ENCODE data around the gene ERG28.
A peak's percentile ranks its signal among the peaks of the same experiment; 100 is the strongest.

The ERG28 gene

GRCh38 chr14:75660630-75661498 is at the start of gene ERG28, which contains the start of gene TTLL5:
ERG28 (minus strand) TSS chr14:75660876; CDS start chr14:75657502, 3,374 bp downstream.
TTLL5 (plus strand) TSS chr14:75661246; CDS start chr14:75663150, 1,904 bp downstream.
- Histone ChIP-seq H3K9me3 (ENCODE audit: control insufficient read depth in 5 of 5, low read length in 5 of 5) (no peaks in the 10 kb centered on the region), H3K36me3 (ENCODE audit: control insufficient read depth in 5 of 5, insufficient read depth in 5 of 5, low read length in 5 of 5) (peaks cover 5 to 10% (median 6%) of the 10 kb centered on the region in 5 donors), H3K9ac (ENCODE audit: low read length in 5 of 5) (peak within 1 kb of the TSS; percentile 79 to 88 (median 85)), H3K4me3 (ENCODE audit: low read depth in 1 of 5, low read length in 5 of 5) (peak within 1 kb of the TSS; percentile 89 to 97 (median 92)), H3K4me1 (ENCODE audit: control insufficient read depth in 5 of 5, insufficient read depth in 5 of 5, low read length in 5 of 5) (peaks cover 0 to 20% (median 18%) of the 10 kb centered on the region in 5 donors), H3K27me3 (ENCODE audit: control insufficient read depth in 5 of 5, insufficient read depth in 4 of 5, low read length in 5 of 5) (no peaks in the 10 kb centered on the region), H3K27ac (ENCODE audit: low read depth, low read length) (peak within 1 kb of the TSS; percentile 79)

GRCh38 chr14:75709207-75709812 is 48.6 kb upstream of the ERG28 start:
- H3K27me3 ChIP-seq (ENCODE audit: control insufficient read depth in 5 of 5, insufficient read depth in 4 of 5, low read length in 5 of 5), result no peaks in the 10 kb centered on the region
- peaks cover 0 to 10% (median 4%) of the 10 kb centered on the region in 5 donors for H3K36me3 ChIP-seq (ENCODE audit: control insufficient read depth in 5 of 5, insufficient read depth in 5 of 5, low read length in 5 of 5)
- H3K4me3 ChIP-seq (ENCODE audit: low read depth in 1 of 5, low read length in 5 of 5), result no peak overlapping the region
- peaks cover 0 to 11% (median 8%) of the 10 kb centered on the region in 5 donors for H3K4me1 ChIP-seq (ENCODE audit: control insufficient read depth in 5 of 5, insufficient read depth in 5 of 5, low read length in 5 of 5)
- no peak overlapping the region for H3K9ac ChIP-seq (ENCODE audit: low read length in 5 of 5)
- H3K9me3 ChIP-seq (ENCODE audit: control insufficient read depth in 5 of 5, low read length in 5 of 5), result no peaks in the 10 kb centered on the region
- H3K27ac ChIP-seq (ENCODE audit: low read depth, low read length), result no peak overlapping the region

- H3K4me1 ChIP-seq (ENCODE audit: control insufficient read depth in 5 of 5, insufficient read depth in 5 of 5, low read length in 5 of 5), result peaks cover 0 to 15% (median 9%) of the 10 kb centered on the region in 5 donors
- no peaks in the 10 kb centered on the region for H3K27me3 ChIP-seq (ENCODE audit: control insufficient read depth in 5 of 5, insufficient read depth in 4 of 5, low read length in 5 of 5)
- no peak overlapping the region for H3K9ac ChIP-seq (ENCODE audit: low read length in 5 of 5)
- H3K9me3 ChIP-seq (ENCODE audit: control insufficient read depth in 5 of 5, low read length in 5 of 5), result no peaks in the 10 kb centered on the region
- H3K36me3 ChIP-seq (ENCODE audit: control insufficient read depth in 5 of 5, insufficient read depth in 5 of 5, low read length in 5 of 5), result peaks cover 6 to 21% (median 9%) of the 10 kb centered on the region in 5 donors
- no peak overlapping the region for H3K4me3 ChIP-seq (ENCODE audit: low read depth in 1 of 5, low read length in 5 of 5)
- H3K27ac ChIP-seq (ENCODE audit: low read depth, low read length), result no peak overlapping the region
These were observed 44.3 kb upstream of the ERG28 start for GRCh38 chr14:75705014-75705413.

GRCh38 chr14:75703467-75703866 is 42.8 kb upstream of the ERG28 start:
- H3K9ac ChIP-seq (ENCODE audit: low read length in 5 of 5), result no peak overlapping the region
- H3K27ac ChIP-seq (ENCODE audit: low read depth, low read length), result no peak overlapping the region
- no peak overlapping the region for H3K4me3 ChIP-seq (ENCODE audit: low read depth in 1 of 5, low read length in 5 of 5)
- no peaks in the 10 kb centered on the region for H3K27me3 ChIP-seq (ENCODE audit: control insufficient read depth in 5 of 5, insufficient read depth in 4 of 5, low read length in 5 of 5)
- H3K36me3 ChIP-seq (ENCODE audit: control insufficient read depth in 5 of 5, insufficient read depth in 5 of 5, low read length in 5 of 5), result peaks cover 13 to 31% (median 15%) of the 10 kb centered on the region in 5 donors
- H3K4me1 ChIP-seq (ENCODE audit: control insufficient read depth in 5 of 5, insufficient read depth in 5 of 5, low read length in 5 of 5), result peaks cover 0 to 15% (median 9%) of the 10 kb centered on the region in 5 donors
- H3K9me3 ChIP-seq (ENCODE audit: control insufficient read depth in 5 of 5, low read length in 5 of 5), result no peaks in the 10 kb centered on the region

- H3K9me3 ChIP-seq (ENCODE audit: control insufficient read depth in 5 of 5, low read length in 5 of 5), result no peaks in the 10 kb centered on the region
- no peak overlapping the region for H3K4me3 ChIP-seq (ENCODE audit: low read depth in 1 of 5, low read length in 5 of 5)
- H3K36me3 ChIP-seq (ENCODE audit: control insufficient read depth in 5 of 5, insufficient read depth in 5 of 5, low read length in 5 of 5), result peaks cover 11 to 27% (median 16%) of the 10 kb centered on the region in 5 donors
- H3K27ac ChIP-seq (ENCODE audit: low read depth, low read length), result no peak overlapping the region
- peak overlapping the region in 1 of 5 donors; percentile 13 for H3K9ac ChIP-seq (ENCODE audit: low read length in 5 of 5)
- H3K27me3 ChIP-seq (ENCODE audit: control insufficient read depth in 5 of 5, insufficient read depth in 4 of 5, low read length in 5 of 5), result no peaks in the 10 kb centered on the region
- H3K4me1 ChIP-seq (ENCODE audit: control insufficient read depth in 5 of 5, insufficient read depth in 5 of 5, low read length in 5 of 5), result peaks cover 0 to 15% (median 9%) of the 10 kb centered on the region in 5 donors
These were observed 42.1 kb upstream of the ERG28 start for GRCh38 chr14:75702616-75703261.

GRCh38 chr14:75702122-75702521 is 41.4 kb upstream of the ERG28 start:
- Histone ChIP-seq H3K9ac (ENCODE audit: low read length in 5 of 5) (no peak overlapping the region), H3K36me3 (ENCODE audit: control insufficient read depth in 5 of 5, insufficient read depth in 5 of 5, low read length in 5 of 5) (peaks cover 8 to 25% (median 15%) of the 10 kb centered on the region in 5 donors), H3K27me3 (ENCODE audit: control insufficient read depth in 5 of 5, insufficient read depth in 4 of 5, low read length in 5 of 5) (no peaks in the 10 kb centered on the region), H3K4me3 (ENCODE audit: low read depth in 1 of 5, low read length in 5 of 5) (no peak overlapping the region), H3K27ac (ENCODE audit: low read depth, low read length) (peak overlapping the region; percentile 32), H3K4me1 (ENCODE audit: control insufficient read depth in 5 of 5, insufficient read depth in 5 of 5, low read length in 5 of 5) (peaks cover 0 to 15% (median 9%) of the 10 kb centered on the region in 5 donors), H3K9me3 (ENCODE audit: control insufficient read depth in 5 of 5, low read length in 5 of 5) (no peaks in the 10 kb centered on the region)

- no peaks in the 10 kb centered on the region for H3K9me3 ChIP-seq (ENCODE audit: control insufficient read depth in 5 of 5, low read length in 5 of 5)
- peaks cover 8 to 25% (median 15%) of the 10 kb centered on the region in 5 donors for H3K36me3 ChIP-seq (ENCODE audit: control insufficient read depth in 5 of 5, insufficient read depth in 5 of 5, low read length in 5 of 5)
- H3K9ac ChIP-seq (ENCODE audit: low read length in 5 of 5), result no peak overlapping the region
- no peak overlapping the region for H3K4me3 ChIP-seq (ENCODE audit: low read depth in 1 of 5, low read length in 5 of 5)
- H3K27ac ChIP-seq (ENCODE audit: low read depth, low read length), result no peak overlapping the region
- H3K27me3 ChIP-seq (ENCODE audit: control insufficient read depth in 5 of 5, insufficient read depth in 4 of 5, low read length in 5 of 5), result no peaks in the 10 kb centered on the region
- peaks cover 0 to 15% (median 7%) of the 10 kb centered on the region in 5 donors for H3K4me1 ChIP-seq (ENCODE audit: control insufficient read depth in 5 of 5, insufficient read depth in 5 of 5, low read length in 5 of 5)
These were observed 39.6 kb upstream of the ERG28 start for GRCh38 chr14:75700295-75700694.

- Histone ChIP-seq H3K27me3 (ENCODE audit: control insufficient read depth in 5 of 5, insufficient read depth in 4 of 5, low read length in 5 of 5) (no peaks in the 10 kb centered on the region), H3K9me3 (ENCODE audit: control insufficient read depth in 5 of 5, low read length in 5 of 5) (no peaks in the 10 kb centered on the region), H3K27ac (ENCODE audit: low read depth, low read length) (no peak overlapping the region), H3K4me1 (ENCODE audit: control insufficient read depth in 5 of 5, insufficient read depth in 5 of 5, low read length in 5 of 5) (peaks cover 0 to 15% (median 7%) of the 10 kb centered on the region in 5 donors), H3K36me3 (ENCODE audit: control insufficient read depth in 5 of 5, insufficient read depth in 5 of 5, low read length in 5 of 5) (peaks cover 8 to 26% (median 15%) of the 10 kb centered on the region in 5 donors), H3K4me3 (ENCODE audit: low read depth in 1 of 5, low read length in 5 of 5) (no peak overlapping the region), H3K9ac (ENCODE audit: low read length in 5 of 5) (no peak overlapping the region)
These were observed 38.7 kb upstream of the ERG28 start for GRCh38 chr14:75699331-75699730.

- H3K4me1 ChIP-seq (ENCODE audit: control insufficient read depth in 5 of 5, insufficient read depth in 5 of 5, low read length in 5 of 5), result peaks cover 0 to 11% (median 4%) of the 10 kb centered on the region in 5 donors
- no peaks in the 10 kb centered on the region for H3K9me3 ChIP-seq (ENCODE audit: control insufficient read depth in 5 of 5, low read length in 5 of 5)
- peaks cover 11 to 37% (median 17%) of the 10 kb centered on the region in 5 donors for H3K36me3 ChIP-seq (ENCODE audit: control insufficient read depth in 5 of 5, insufficient read depth in 5 of 5, low read length in 5 of 5)
- no peak overlapping the region for H3K9ac ChIP-seq (ENCODE audit: low read length in 5 of 5)
- no peak overlapping the region for H3K27ac ChIP-seq (ENCODE audit: low read depth, low read length)
- no peak overlapping the region for H3K4me3 ChIP-seq (ENCODE audit: low read depth in 1 of 5, low read length in 5 of 5)
- no peaks in the 10 kb centered on the region for H3K27me3 ChIP-seq (ENCODE audit: control insufficient read depth in 5 of 5, insufficient read depth in 4 of 5, low read length in 5 of 5)
These were observed 37.2 kb upstream of the ERG28 start for GRCh38 chr14:75697918-75698317.
